Small intestine (tissue), 7 donors: Measurements from ENCODE around the gene SMIM35. TPM values are rescaled to one million over a fixed set of nuclear protein-coding genes. Genes with fewer than 3 reads are reported as not detected.

Experiments
- DNase-seq, 2 donors: peaks; one replicate each; pipeline versions ENCODE4 v3.0.0 to v3.0.0-alpha.2; 2013
- FAIRE-seq: peaks from 2 replicates; lab custom pipeline; 2012; peaks lifted over from hg19 to GRCh38; lab: Jason Lieb, UNC
- H3K27ac ChIP-seq, 3 donors: one replicate each; pipeline ENCODE4 v1.5.1; 2013; ENCODE audit warnings: low read length in 2 of 3, mild to moderate bottlenecking in 2 of 3, control low read depth in 1 of 3, inconsistent platforms in 1 of 3, low read depth in 1 of 3, moderate library complexity in 1 of 3
- H3K27me3 ChIP-seq, 3 donors: one replicate each; pipeline ENCODE4 v1.6.1; 2013; ENCODE audit warnings: low read length in 3 of 3, inconsistent platforms in 1 of 3; ENCODE audit not compliant: control insufficient read depth in 3 of 3, insufficient read depth in 3 of 3
- H3K36me3 ChIP-seq, 3 donors: one replicate each; pipeline ENCODE4 v1.6.1; 2013; ENCODE audit warnings: low read length in 3 of 3, inconsistent platforms in 1 of 3, low read depth in 1 of 3, mild to moderate bottlenecking in 1 of 3, moderate library complexity in 1 of 3; ENCODE audit not compliant: control insufficient read depth in 3 of 3, insufficient read depth in 2 of 3
- H3K4me1 ChIP-seq, 3 donors: one replicate each; pipeline ENCODE4 v1.6.1; 2013; ENCODE audit warnings: low read length in 2 of 3, inconsistent platforms in 1 of 3, low read depth in 1 of 3, mild to moderate bottlenecking in 1 of 3, moderate library complexity in 1 of 3; ENCODE audit not compliant: control insufficient read depth in 3 of 3, insufficient read depth in 2 of 3
- H3K4me3 ChIP-seq, 3 donors: one replicate each; pipeline ENCODE4 v1.5.1; 2013; ENCODE audit warnings: low read length in 3 of 3, control low read depth in 1 of 3, inconsistent platforms in 1 of 3, low read depth in 1 of 3, mild to moderate bottlenecking in 1 of 3, moderate library complexity in 1 of 3
- H3K9me3 ChIP-seq, 2 donors: one replicate each; pipeline ENCODE4 v1.6.1; 2013; ENCODE audit warnings: low read depth in 1 of 2, low read length in 1 of 2; ENCODE audit not compliant: control insufficient read depth in 2 of 2, insufficient read depth in 1 of 2
- WGBS, 3 donors: extraction: QIAGEN DNeasy Blood & Tissue Kit; methylation state at CpG; one replicate each; pipeline ENCODE4 v1.1.7; 2013; 5-methylcytosine and 5-hydroxymethylcytosine counted together
- polyA plus RNA-seq, 4 donors: library from polyadenylated mRNA; stranded (reverse) in 3 of 4; unstranded in 1 of 4; fragments of 200-250 nt in 3 of 4; fragments of 120-200 nt in 1 of 4; gene quantifications; one replicate each; pipeline versions ENCODE4 v1.2.1 to v1.2.3, GENCODE V29; 2013
- donor health status: healthy with polysubstance abuse.
- donor health status: control.
- donor health status: control.
- donor health status: Bipolar disorder and iron deficiency.
- donor health status: healthy.

The SMIM35 gene
- polyA plus RNA-seq, 4 donors: 0.03 to 0.44 TPM; not detected in 2

DNA sequence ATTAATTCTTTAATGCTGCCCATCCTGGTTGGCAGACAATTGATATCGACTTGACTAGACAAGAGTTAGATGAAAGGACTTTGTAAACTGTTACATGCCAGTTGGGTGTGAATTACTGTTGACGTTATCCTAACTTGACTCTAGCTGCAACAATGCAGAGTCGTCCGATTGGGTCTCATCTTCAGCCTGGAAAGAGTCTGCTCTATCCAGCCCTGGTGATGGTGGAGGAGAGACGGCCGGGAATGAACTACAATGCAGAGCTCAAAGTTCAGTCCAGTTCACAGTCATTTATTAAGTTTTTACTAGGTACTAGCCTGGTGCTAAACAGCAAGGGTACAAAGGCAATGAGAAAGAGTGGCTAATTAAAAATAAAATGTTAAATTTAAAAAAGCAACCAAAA lies 4.9 kb upstream of the SMIM35 start:
- Histone ChIP-seq H3K4me3 (no peak overlapping the region), H3K9me3 (peaks cover 0 to 12% of the 10 kb centered on the region in 2 donors), H3K4me1 (peaks cover 5 to 41% (median 9%) of the 10 kb centered on the region in 3 donors), H3K27ac (peak overlapping the region in 1 of 3 donors; percentile 47), H3K27me3 (no peaks in the 10 kb centered on the region), H3K36me3 (peaks cover 0 to 47% (median 0%) of the 10 kb centered on the region in 3 donors)
- DNase-seq (peak; percentile 62 to 75), FAIRE-seq (no peak)
- WGBS, 3 donors: 13 to 45% (median 34%) methylated on average over 6 of the region's 6 CpGs

DNA sequence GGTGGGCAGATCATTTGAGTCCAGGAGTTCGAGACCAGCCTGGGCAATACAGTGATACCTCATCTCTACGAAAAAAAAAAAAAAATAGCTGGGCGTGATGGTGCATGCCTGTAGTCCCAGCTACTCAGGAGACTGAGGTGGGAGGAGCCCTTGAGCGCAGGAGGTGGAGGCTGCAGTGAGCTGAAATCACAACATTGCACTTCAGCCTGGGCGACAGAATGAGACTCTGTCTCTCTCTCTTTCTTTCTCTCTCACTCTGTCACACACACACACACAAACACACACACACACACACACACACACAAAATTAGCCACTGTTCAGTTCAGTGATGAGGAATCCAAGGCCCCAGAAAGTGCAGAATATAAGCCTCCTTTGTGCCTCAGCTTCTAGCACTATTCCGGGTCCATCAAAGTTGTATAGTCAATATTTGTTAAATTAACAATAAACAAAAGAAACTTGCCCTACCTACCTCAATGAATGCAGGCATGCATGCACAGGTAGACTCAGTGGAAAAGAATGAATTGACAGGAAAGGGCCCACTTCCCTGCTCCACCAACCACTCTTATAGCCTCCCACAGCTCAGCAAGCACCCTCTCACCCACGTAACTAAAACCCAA lies 3.9 kb upstream of the SMIM35 start:
- 71 to 77% (median 72%) methylated on average over 6 to 7 of the region's 7 CpGs for WGBS, 3 donors

DNA sequence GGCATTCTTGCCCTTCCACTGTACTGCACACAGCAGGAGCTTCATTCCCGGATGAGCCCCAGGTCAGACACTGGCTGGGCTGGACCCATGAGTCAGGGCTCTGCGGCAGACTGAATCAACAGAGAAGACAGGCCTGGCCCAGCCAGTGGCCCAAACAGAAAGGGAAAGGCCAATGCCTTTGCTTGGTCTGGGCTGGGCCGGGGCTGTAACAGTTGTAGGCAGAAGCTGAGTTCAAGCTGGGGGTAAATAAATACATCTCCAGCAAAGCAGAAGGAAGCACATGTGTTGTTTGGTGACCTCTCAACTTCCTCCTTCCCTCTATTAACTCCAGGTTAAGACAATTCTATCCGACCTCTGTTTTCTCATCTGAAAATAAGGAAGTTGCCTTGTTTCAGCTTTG lies 1.8 kb upstream of the SMIM35 start:
- peaks cover 0 to 47% (median 9%) of the 10 kb centered on the region in 3 donors for H3K4me1 ChIP-seq
- DNase-seq (peak in 1 of 2 donors; percentile 30), FAIRE-seq (no peak)
- WGBS, 3 donors: 63 to 81% (median 70%) methylated on average over 4 of the region's 4 CpGs
- no peak overlapping the region for H3K27ac ChIP-seq
- no peak overlapping the region for H3K4me3 ChIP-seq
- H3K27me3 ChIP-seq: no peaks in the 10 kb centered on the region
- H3K36me3 ChIP-seq: peaks cover 0 to 48% (median 0%) of the 10 kb centered on the region in 3 donors
- H3K9me3 ChIP-seq: peaks cover 0 to 12% of the 10 kb centered on the region in 2 donors

More for the DNA sequence above, 3.9 kb upstream of the SMIM35 start:
- H3K36me3 ChIP-seq: peaks cover 0 to 52% (median 0%) of the 10 kb centered on the region in 3 donors
- DNase-seq: no peak
- H3K9me3 ChIP-seq: peaks cover 0 to 12% of the 10 kb centered on the region in 2 donors
- no peak overlapping the region for H3K27ac ChIP-seq
- H3K4me3 ChIP-seq: no peak overlapping the region
- FAIRE-seq: no peak
- H3K4me1 ChIP-seq: peaks cover 3 to 33% (median 9%) of the 10 kb centered on the region in 3 donors
- no peaks in the 10 kb centered on the region for H3K27me3 ChIP-seq

DNA sequence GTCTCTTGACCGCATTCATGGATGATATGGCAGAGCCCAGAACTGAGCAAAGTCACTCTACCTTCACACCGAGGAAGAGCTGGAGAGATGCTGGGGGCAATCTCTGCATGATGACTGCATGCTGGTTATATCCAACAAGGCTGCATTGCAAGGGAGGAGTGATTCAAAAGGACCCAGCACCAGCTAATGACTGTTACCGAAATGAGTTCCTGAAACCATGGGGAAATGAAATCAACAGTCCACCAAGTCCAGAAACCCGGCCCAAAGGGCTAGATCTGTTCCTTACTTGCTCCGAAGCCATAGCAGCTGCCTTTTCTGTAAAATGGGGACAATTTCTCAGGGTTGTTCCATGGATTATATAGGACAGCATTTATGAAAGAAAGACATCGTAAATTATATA lies 1.2 kb upstream of the SMIM35 start:
- FAIRE-seq (no peak), DNase-seq (no peak)
- peaks cover 0 to 44% (median 0%) of the 10 kb centered on the region in 3 donors for H3K36me3 ChIP-seq
- H3K27ac ChIP-seq: no peak overlapping the region
- peaks cover 0 to 12% of the 10 kb centered on the region in 2 donors for H3K9me3 ChIP-seq
- peaks cover 2 to 47% (median 9%) of the 10 kb centered on the region in 3 donors for H3K4me1 ChIP-seq
- 88 to 95% (median 91%) methylated on average over 6 of the region's 6 CpGs for WGBS, 3 donors
- no peak overlapping the region for H3K4me3 ChIP-seq
- no peaks in the 10 kb centered on the region for H3K27me3 ChIP-seq

DNA sequence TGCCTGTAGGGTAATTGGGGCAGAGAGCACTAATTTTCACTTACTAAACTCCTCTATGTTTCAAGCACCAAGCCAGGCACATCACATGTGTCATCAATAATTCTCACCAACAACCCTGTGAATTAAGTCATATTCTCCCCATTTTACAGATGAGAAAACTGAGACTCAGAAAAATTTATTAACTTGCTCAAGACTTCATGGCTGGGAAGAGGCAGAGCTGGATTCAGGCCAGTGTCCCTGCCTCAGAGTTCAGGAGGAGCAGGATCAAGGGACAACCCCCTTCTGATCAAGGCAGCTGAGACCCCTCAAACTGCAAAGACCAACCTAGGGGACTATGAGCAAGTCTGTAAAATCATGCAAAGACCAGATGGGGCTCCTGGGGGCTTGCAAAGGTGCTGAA lies 2.1 kb downstream of the SMIM35 start:
- Histone ChIP-seq H3K9me3 (peaks cover 0 to 12% of the 10 kb centered on the region in 2 donors), H3K36me3 (peaks cover 0 to 62% (median 0%) of the 10 kb centered on the region in 3 donors), H3K4me3 (no peak overlapping the region), H3K27me3 (no peaks in the 10 kb centered on the region), H3K4me1 (peaks cover 0 to 39% (median 5%) of the 10 kb centered on the region in 3 donors), H3K27ac (peak overlapping the region in 1 of 3 donors; percentile 81)
- DNase-seq (no peak), FAIRE-seq (no peak)

DNA sequence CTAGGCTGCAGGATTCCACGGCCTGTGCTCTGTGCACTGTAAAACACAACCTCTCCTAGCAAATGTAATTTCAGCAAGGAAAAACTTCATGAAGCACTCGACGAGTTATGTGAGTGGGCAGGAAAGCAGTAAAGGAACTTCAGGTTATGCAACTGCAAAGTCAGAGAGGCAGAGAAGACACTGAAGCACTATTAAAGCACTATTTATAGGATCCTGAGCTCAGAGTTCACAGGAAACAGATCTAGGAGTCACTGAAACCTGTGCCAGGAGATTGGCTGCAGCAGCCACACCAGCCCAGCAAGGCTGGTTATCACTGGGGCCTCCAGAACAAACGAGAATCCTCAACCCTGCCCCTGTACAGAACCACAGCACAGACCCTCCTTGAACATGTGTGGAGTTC lies 2.5 kb downstream of the SMIM35 start:
- H3K27ac ChIP-seq: peak overlapping the region; percentile 9 to 81 (median 71)
- peaks cover 0 to 43% (median 6%) of the 10 kb centered on the region in 3 donors for H3K4me1 ChIP-seq
- 9 to 21% (median 11%) methylated on average over 4 of the region's 4 CpGs for WGBS, 3 donors
- H3K9me3 ChIP-seq: peaks cover 0 to 12% of the 10 kb centered on the region in 2 donors
- no peaks in the 10 kb centered on the region for H3K27me3 ChIP-seq
- no peak overlapping the region for H3K4me3 ChIP-seq
- peaks cover 0 to 66% (median 0%) of the 10 kb centered on the region in 3 donors for H3K36me3 ChIP-seq
- FAIRE-seq (no peak), DNase-seq (peak; percentile 85 to 88)

DNA sequence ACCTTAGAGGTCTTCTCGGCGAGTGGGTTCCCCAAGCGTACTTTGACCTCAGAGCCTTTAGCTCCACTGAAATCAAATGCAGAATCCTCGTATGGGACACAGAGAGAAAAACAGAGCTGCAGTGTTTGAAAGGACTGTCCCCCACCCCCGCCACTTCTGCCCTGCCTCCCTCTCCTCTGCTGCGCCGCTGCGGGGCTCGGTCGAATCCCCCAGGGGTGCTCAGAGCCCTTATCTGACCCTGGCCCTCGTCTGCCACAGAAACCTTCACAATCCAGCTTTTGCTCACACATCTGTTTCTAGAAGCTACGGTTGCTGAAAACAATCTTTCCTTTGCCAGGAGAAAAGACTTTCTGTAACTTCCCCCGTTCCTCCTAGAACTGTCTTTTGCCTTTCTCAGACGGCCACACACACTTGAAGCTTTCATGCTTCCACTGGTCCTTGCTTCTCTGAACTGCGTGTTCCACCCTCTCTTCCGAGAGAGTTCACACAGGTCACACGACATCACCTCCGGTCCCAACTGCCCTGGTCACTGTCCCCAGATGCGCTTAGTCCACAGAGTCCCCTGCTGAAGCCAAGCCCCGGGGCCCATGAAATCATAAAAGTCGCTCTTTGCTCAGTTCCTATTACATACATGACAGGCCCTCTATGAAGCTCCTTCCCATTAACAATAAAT lies 3.7 kb downstream of the SMIM35 start:
- WGBS, 3 donors: 28 to 50% (median 42%) methylated on average over 21 of the region's 21 CpGs
- Histone ChIP-seq H3K4me1 (peaks cover 0 to 56% (median 6%) of the 10 kb centered on the region in 3 donors), H3K4me3 (no peak overlapping the region), H3K9me3 (peaks cover 0 to 12% of the 10 kb centered on the region in 2 donors), H3K36me3 (peaks cover 0 to 58% (median 0%) of the 10 kb centered on the region in 3 donors), H3K27me3 (peaks cover 0 to 4% (median 0%) of the 10 kb centered on the region in 3 donors), H3K27ac (peak overlapping the region in 2 of 3 donors; percentile 45 to 81)
- DNase-seq (peak; percentile 31 to 67), FAIRE-seq (no peak)

GRCh38 chr11:118081241-118081958 lies 5.4 kb downstream of the SMIM35 start:
- no peak for FAIRE-seq
- DNase-seq: no peak
- 83 to 91% (median 85%) methylated on average over 18 of the region's 18 CpGs for whole genome bisulfite sequencing, 3 donors
- Histone ChIP-seq H3K9me3 (peaks cover 0 to 2% of the 10 kb centered on the region in 2 donors), H3K27me3 (peaks cover 0 to 4% (median 0%) of the 10 kb centered on the region in 3 donors), H3K4me1 (peaks cover 0 to 65% (median 6%) of the 10 kb centered on the region in 3 donors), H3K27ac (no peak overlapping the region), H3K36me3 (peaks cover 0 to 42% (median 0%) of the 10 kb centered on the region in 3 donors), H3K4me3 (no peak overlapping the region)
